ENCODE measurements around the gene CNOT4.

DNA sequence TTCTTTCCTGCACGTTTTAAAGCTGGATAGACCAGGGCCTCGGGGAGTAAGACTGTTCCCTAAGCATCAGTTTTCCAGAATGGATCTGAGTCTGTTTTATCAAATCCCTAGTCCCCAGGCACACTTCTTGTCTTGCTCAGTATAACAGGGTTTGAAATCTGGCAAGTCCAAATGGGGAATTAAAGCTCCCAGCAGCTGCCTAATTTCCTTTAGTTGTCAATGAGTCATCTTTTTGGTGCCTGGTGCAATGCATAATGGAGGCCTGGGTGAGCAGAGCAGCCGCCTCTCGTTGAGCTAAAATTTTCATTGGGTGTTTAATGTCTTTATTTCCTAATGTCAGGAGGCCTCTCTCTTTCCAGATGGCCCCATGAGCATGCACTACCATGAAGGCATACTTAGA, 188.3 kb downstream of the CNOT4 start:
- TF ChIP-seq EZH2 (IDR thresholded peaks at IDR 0.05; ENCODE audit: low read depth), result no peak
- TF ChIP-seq, protein P1, sequence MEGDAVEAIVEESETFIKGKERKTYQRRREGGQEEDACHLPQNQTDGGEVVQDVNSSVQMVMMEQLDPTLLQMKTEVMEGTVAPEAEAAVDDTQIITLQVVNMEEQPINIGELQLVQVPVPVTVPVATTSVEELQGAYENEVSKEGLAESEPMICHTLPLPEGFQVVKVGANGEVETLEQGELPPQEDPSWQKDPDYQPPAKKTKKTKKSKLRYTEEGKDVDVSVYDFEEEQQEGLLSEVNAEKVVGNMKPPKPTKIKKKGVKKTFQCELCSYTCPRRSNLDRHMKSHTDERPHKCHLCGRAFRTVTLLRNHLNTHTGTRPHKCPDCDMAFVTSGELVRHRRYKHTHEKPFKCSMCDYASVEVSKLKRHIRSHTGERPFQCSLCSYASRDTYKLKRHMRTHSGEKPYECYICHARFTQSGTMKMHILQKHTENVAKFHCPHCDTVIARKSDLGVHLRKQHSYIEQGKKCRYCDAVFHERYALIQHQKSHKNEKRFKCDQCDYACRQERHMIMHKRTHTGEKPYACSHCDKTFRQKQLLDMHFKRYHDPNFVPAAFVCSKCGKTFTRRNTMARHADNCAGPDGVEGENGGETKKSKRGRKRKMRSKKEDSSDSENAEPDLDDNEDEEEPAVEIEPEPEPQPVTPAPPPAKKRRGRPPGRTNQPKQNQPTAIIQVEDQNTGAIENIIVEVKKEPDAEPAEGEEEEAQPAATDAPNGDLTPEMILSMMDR (conservative IDR thresholded peaks at IDR 0.05), result no peak

Measured in PC-9 (cell line).